ENCODE data around the gene ANKRD6.

Gene ANKRD6

DNA sequence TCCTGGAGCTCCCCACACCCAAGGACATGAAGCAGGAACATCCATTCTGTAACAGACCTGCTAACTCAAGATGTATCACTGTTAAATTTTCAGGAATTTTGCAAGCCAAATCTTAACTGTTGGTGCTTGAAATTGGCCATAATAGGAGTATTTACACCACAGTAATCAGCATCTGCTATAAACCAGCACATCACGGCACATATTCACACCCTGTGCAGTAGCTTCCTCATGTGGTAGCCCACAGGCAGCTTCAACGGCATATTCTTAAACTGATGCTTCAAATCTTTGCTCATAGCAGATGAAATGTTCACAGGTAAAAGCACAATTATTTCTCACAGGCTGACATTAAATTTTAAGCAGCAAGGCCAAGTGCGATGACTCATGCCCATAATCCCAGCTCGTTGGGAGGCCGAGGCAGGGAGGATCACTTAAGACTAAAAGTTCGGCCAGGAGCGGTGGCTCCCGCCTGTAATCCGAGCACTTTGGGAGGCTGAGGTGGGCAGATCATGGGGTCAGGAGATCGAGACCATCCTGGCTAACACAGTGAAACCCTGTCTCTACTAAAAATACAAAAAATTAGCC lies 249.1 kb downstream of the ANKRD6 start:
- H3K36me3 ChIP-seq (ENCODE audit: insufficient read depth, low read length) = peaks cover 72% of the 10 kb centered on the region
- H2AFZ ChIP-seq (ENCODE audit: low read depth, low read length) = no peak overlapping the region

DNA sequence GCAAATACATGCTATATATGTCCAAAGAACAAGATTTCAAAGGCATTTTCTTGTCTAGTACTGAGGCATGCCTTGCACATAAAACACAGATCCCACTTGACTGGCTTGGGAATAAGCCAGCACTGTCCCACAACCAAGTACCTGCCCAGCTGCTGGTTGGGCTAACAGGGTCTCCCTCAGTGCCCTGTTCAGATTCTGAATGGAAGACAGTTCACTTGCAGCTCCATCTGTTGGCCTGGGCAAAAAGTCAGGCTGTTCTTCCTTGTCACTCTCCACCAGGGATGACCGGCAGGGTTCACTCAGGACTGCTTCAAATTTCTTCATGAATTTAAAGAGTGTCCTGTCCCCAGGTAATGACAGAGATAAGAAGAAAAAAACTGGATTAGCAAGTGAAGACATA lies 250.0 kb downstream of the ANKRD6 start:
- no peaks in the 10 kb centered on the region for H3K27me3 ChIP-seq (ENCODE audit: insufficient read depth, low read length)
- H3K9me3 ChIP-seq (ENCODE audit: low read length) = no peaks in the 10 kb centered on the region
- no peaks in the 10 kb centered on the region for H3K4me1 ChIP-seq (ENCODE audit: insufficient read depth, low read length)
- H2AFZ ChIP-seq (ENCODE audit: low read depth, low read length) = no peak overlapping the region
- peaks cover 74% of the 10 kb centered on the region for H3K36me3 ChIP-seq (ENCODE audit: insufficient read depth, low read length)
- no peak overlapping the region for H3K4me3 ChIP-seq (ENCODE audit: low read length)

More for the DNA sequence above, 249.1 kb downstream of the ANKRD6 start:
- Histone ChIP-seq H3K4me3 (ENCODE audit: low read length) (no peak overlapping the region), H3K4me1 (ENCODE audit: insufficient read depth, low read length) (no peaks in the 10 kb centered on the region), H3K9me3 (ENCODE audit: low read length) (no peaks in the 10 kb centered on the region), H3K27me3 (ENCODE audit: insufficient read depth, low read length) (no peaks in the 10 kb centered on the region)
